ENCODE data around the gene KLRG1. TPM values are rescaled to one million over a fixed set of nuclear protein-coding genes. Genes with fewer than 3 reads are reported as not detected.

KLRG1 gene
- total RNA-seq, 1 donor from 2014 or later = 3.1 TPM

GRCh38 chr12:9036227-9036626 lies 46.9 kb downstream of the KLRG1 start:
- intact Hi-C loops (cut with DNase I) = no loop called here
- DNase-seq (ENCODE audit: low spot score) = no peak

GRCh38 chr12:9037431-9037830 lies 48.1 kb downstream of the KLRG1 start:
- intact Hi-C loops (cut with DNase I) = no loop called here

GRCh38 chr12:9039397-9039977 lies 50.1 kb downstream of the KLRG1 start:
- intact Hi-C loops (cut with DNase I) = loop anchor here (2.0 kb wide), 1 partner anchor 89 kb away; no protein-coding TSS in a partner anchor
- DNase-seq (ENCODE audit: low spot score) = no peak

More at GRCh38 chr12:9037431-9037830, 48.1 kb downstream of the KLRG1 start:
- DNase-seq (ENCODE audit: low spot score) = no peak

- DNase-seq (ENCODE audit: low spot score) = no peak
- intact Hi-C loops (cut with DNase I) = loop anchor here (5.0 kb wide), 2 partner anchors 148 to 358 kb away; no protein-coding TSS in a partner anchor
These were observed 51.3 kb downstream of the KLRG1 start for GRCh38 chr12:9040484-9041186.

- intact Hi-C loops (cut with DNase I) = loop anchor here (5.0 kb wide), 2 partner anchors 149 to 359 kb away; no protein-coding TSS in a partner anchor
- DNase-seq (ENCODE audit: low spot score) = no peak
These were observed 52.0 kb downstream of the KLRG1 start for GRCh38 chr12:9041321-9041720.

- no peak for DNase-seq (ENCODE audit: low spot score)
- intact Hi-C loops (cut with DNase I) = loop anchor here (5.0 kb wide), 2 partner anchors 151 to 361 kb away; no protein-coding TSS in a partner anchor
These were observed 54.4 kb downstream of the KLRG1 start for GRCh38 chr12:9043766-9044165.

- DNase-seq (ENCODE audit: low spot score) = no peak
- intact Hi-C loops (cut with DNase I) = no loop called here
These were observed 57.8 kb downstream of the KLRG1 start for GRCh38 chr12:9047105-9047504.

- no peak for DNase-seq (ENCODE audit: low spot score)
- intact Hi-C loops (cut with DNase I) = no loop called here
These were observed 59.6 kb downstream of the KLRG1 start for GRCh38 chr12:9048930-9049329.

GRCh38 chr12:9049520-9050133 lies 60.3 kb downstream of the KLRG1 start:
- DNase-seq (ENCODE audit: low spot score) = no peak
- intact Hi-C loops (cut with DNase I) = no loop called here

- intact Hi-C loops (cut with DNase I) = no loop called here
- no peak for DNase-seq (ENCODE audit: low spot score)
These were observed 61.3 kb downstream of the KLRG1 start for GRCh38 chr12:9050521-9051157.

GRCh38 chr12:9051158-9051550 lies 61.8 kb downstream of the KLRG1 start:
- intact Hi-C loops (cut with DNase I) = no loop called here
- DNase-seq (ENCODE audit: low spot score) = no peak

GRCh38 chr12:9052610-9053009 lies 63.3 kb downstream of the KLRG1 start:
- no peak for DNase-seq (ENCODE audit: low spot score)
- intact Hi-C loops (cut with DNase I) = no loop called here

Other genes with a start within 250 kb of the KLRG1 start
- gene A2ML1, start 166.9 kb upstream of the KLRG1 start, total RNA-seq = not detected
- 25.5 TPM for gene PHC1, start 75.0 kb upstream of the KLRG1 start, total RNA-seq
- gene M6PR, start 39.9 kb upstream of the KLRG1 start, total RNA-seq = 87.1 TPM
- gene A2M, start 126.4 kb downstream of the KLRG1 start, total RNA-seq = 588 TPM
- gene PZP, start 218.8 kb downstream of the KLRG1 start, total RNA-seq = 0.46 TPM

Measured in cardiac septum (tissue), 1 donor.